GM10847 (cell line): ENCODE results near the gene GALNS.

ENCODE experiments used
- POLR2A ChIP-seq: IDR thresholded peaks from 2 replicates; pipeline ENCODE4 v1.6.1; 2011; ENCODE audit not compliant: insufficient read length; ENCODE audit errors: extremely low read depth

Gene GALNS

GRCh38 chr16:88870608-88871348 is 14.0 kb upstream of the GALNS start:
- TF ChIP-seq POLR2A = no peak

GRCh38 chr16:88869673-88869980 is 12.9 kb upstream of the GALNS start:
- no peak for TF ChIP-seq POLR2A

DNA sequence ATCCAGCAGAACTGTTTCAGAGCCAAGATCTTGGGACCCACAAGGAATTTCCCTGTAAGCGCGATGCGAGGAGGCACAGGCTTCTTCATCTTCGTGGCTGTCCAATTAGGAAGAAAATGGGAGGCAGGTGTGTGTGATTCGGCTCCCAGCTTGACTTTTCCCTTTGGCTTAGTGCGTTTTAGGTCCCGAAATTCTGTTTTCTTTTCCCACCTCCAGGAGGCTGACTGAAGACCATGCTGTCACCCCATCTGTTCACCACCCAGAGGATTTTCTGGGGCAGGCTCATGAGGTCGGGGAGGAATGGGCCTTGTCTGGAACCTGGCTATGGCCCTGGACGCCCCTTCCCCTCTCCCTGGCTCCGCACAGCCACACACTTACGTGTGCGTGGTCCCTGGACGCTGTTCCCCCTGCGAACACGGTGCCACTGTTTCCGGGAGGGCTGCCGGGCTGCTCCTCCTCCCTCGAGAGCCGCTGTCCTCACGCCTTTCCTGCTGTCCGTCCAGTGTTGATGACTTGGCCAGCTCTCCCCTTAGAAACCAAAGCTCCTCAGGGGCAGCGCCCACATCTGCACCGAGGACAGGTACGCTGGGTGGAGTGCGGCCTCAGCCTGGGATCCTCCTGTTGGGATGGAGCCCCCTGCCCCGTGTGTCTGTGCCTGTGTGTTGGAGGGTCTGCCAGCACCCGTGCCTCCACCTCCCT is 12.4 kb upstream of the GALNS start:
- no peak for TF ChIP-seq POLR2A

- no peak for TF ChIP-seq POLR2A
These were observed 11.0 kb upstream of the GALNS start for GRCh38 chr16:88867581-88868246.

DNA sequence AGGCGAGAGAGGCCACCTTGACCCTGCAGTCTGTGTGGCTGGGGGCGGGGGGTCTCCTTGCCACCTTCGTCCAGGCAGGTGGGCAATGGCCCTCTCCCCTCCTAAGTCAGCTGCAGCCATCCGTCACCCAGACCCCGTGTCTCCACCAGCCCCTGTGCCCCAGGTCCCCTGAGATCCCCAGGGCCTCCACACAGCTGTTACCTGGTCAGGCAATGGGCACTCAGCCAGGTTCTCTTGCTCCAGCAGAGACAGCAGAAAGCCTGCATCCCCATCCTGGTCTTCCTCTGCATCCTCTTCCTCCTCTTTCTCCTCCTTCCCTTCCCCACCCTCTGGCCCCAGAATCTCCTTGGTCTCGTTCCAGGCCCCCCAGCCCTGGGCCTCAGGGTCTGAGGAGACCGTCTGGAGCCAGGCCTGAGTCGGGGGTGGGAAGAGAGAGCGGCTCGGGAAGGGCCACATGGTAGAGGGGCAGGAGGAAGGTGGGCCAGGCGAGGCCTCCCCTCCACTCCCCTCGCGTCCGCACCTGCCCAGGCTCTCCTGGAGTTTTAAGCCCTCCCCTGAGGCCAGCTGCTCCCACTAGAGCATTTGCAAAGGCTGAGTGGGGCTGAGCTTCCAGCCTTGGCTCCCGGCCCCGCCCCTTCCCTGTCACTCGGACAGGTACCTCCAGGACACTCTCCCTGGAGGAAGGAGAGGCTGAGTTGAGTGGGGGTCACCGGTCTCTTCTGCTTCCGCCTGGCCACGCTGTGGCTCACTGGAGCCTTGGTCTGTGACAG is 9.6 kb upstream of the GALNS start, which contains the start of gene PABPN1L:
Gene PABPN1L (minus strand): TSS at position 510 of the 770 bp plus-strand sequence. CDS start 54 bp downstream, at position 456.
- no peak for TF ChIP-seq POLR2A

- no peak for TF ChIP-seq POLR2A
These were observed 9.0 kb upstream of the GALNS start for GRCh38 chr16:88865742-88866141.

- no peak for TF ChIP-seq POLR2A
These were observed 8.6 kb upstream of the GALNS start for GRCh38 chr16:88865310-88865709.

DNA sequence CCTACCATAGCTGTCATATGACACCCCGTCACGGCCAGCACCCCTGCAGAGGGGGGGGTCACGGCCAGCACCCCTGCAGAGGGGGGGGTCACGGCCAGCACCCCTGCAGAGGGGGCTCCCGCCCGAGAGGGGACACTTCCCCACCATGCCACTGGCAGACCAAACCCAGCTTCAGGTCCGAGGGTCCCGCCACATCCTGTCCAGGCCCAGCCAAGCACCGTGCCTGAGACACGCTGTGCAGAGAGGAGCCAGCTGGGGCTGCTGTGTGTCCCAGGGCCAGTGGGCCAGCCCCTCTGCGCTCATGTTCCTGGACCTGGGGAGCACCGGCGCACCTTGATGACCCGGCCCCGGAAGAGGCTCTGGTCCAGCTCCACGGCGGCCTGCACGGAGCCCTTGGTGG is 7.8 kb upstream of the GALNS start:
- no peak for TF ChIP-seq POLR2A

- no peak for TF ChIP-seq POLR2A
These were observed 7.4 kb upstream of the GALNS start for GRCh38 chr16:88864099-88864498.

- TF ChIP-seq POLR2A = no peak
These were observed 6.7 kb upstream of the GALNS start for GRCh38 chr16:88863426-88863825.

- TF ChIP-seq POLR2A = no peak
These were observed 6.2 kb upstream of the GALNS start for GRCh38 chr16:88862968-88863367.

- TF ChIP-seq POLR2A = no peak
These were observed 4.6 kb upstream of the GALNS start for GRCh38 chr16:88861359-88861758.

DNA sequence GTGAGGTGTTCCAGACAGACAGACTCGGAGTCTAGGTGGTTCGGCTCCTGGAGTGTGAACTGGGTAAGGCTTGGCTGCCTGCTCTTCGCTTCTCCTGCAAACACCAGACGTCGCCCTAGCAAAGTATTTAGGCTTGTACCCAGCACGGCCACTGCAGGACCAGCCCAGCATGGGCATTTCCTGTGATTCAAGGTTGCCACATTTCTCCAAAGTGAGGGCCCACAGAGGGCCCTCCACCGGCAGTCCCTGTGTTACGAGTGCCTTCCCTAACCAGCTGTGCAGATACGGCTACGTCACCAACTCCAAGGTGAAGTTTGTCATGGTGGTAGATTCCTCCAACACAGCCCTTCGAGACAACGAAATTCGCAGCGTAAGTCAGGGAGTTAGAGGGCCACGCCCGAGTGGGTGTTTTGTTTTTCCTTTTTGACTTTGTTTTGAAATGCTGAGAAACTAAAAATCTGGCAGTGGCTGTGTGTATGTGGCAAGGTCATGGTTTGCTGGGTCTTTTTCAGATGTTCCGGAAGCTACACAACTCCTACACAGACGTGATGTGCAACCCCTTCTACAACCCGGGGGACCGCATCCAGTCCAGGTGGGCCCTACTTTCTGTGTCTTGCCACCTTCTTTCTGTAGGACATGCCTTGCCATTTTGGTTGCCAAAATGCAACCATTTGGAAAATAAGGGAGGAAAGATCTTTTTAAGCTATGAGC is 2.8 kb upstream of the GALNS start:
- no peak for TF ChIP-seq POLR2A

- no peak for TF ChIP-seq POLR2A
These were observed 1.1 kb upstream of the GALNS start for GRCh38 chr16:88857728-88858339.

DNA sequence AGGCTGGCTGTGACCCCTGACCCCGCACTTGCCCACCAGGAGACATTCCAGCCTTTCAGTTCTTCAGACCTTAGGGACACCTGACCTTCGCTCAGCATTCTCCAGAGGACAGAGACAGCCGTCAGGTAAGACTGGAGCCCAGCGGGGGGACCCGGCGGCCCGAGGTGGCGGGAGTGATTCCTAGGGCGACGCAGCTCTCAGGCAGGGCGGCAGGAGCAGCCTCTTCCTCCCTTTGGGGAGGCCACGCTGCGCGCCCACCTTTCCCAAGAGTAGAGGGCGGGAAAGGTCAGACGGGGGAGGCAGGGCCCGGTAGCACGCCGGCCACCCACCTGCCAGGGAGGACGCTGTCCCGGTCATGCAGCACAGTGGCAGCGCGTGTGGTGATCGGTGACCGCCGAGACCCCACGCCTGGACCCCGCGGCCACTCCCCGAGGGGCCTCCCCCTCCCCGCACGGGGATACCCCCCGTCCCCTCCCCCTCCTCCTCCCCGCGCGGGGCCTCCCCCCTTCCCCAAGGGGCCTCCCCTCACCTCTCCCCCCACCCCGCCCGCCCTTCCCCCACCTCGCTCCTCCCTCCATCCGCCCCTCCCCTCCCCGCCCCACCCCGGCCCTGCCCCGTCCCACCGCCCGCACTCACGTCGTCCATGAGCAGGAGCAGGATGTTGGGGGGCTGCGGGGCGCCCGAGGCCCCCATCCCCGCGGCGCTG is 472 bp downstream of the GALNS start:
- no peak for TF ChIP-seq POLR2A
